GM19043 (cell line): ENCODE data around the gene MYD88.

ENCODE experiments used
- ATAC-seq: cut with Tn5 transposase; IDR thresholded peaks from one replicate; pipeline ENCODE4 v1.9.1; 2021; ENCODE audit warnings: low read depth; ENCODE audit not compliant: unreplicated experiment

The MYD88 gene

DNA sequence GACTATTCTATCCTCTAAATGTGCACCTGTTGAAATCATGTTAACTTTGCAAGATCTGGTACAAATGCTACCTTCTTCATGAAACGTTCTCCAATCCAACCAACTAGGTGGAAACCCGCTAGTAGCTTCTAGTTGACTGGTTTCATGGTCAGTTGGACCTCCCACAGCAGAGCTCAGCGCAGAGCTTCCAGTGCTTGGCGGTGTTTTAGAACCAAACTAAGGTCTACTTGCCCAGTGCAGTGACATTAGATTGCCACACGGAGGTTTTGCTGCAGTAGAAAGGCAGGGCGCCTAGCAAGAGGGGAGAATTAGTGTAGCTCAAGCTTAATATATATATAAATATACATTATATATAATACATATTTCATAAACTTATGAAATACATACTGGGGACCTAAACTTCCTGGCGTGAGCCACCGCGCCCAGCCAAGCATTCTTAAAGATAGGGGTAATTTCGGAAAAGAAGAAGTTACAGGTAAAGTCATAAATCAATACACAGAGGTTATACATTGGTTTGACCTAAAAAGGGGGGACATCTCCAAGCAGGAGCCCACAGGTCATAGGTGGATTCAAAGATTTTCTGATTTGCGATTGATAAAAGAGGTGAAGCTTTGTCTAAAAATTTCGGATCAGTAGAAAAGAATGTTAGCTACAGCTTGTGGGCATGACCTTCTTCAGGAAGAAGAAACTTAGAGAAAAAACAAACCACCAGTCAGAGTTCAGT lies 24.8 kb downstream of the MYD88 start:
- ATAC-seq: no peak

- ATAC-seq: no peak
Observed at GRCh38 chr3:38163841-38164642, 25.6 kb downstream of the MYD88 start.

- ATAC-seq: peak; percentile 15
Observed at GRCh38 chr3:38164643-38164951, 26.1 kb downstream of the MYD88 start.

- ATAC-seq: peak; percentile 88
Observed at GRCh38 chr3:38164952-38165721, 26.7 kb downstream of the MYD88 start, which contains the start of gene OXSR1. Gene OXSR1 (plus strand): TSS chr3:38165537. CDS start chr3:38165877, 340 bp downstream.

- ATAC-seq: no peak
Observed at GRCh38 chr3:38165722-38166387, 27.4 kb downstream of the MYD88 start.

- no peak for ATAC-seq
Observed at GRCh38 chr3:38167591-38167990, 29.1 kb downstream of the MYD88 start.

DNA sequence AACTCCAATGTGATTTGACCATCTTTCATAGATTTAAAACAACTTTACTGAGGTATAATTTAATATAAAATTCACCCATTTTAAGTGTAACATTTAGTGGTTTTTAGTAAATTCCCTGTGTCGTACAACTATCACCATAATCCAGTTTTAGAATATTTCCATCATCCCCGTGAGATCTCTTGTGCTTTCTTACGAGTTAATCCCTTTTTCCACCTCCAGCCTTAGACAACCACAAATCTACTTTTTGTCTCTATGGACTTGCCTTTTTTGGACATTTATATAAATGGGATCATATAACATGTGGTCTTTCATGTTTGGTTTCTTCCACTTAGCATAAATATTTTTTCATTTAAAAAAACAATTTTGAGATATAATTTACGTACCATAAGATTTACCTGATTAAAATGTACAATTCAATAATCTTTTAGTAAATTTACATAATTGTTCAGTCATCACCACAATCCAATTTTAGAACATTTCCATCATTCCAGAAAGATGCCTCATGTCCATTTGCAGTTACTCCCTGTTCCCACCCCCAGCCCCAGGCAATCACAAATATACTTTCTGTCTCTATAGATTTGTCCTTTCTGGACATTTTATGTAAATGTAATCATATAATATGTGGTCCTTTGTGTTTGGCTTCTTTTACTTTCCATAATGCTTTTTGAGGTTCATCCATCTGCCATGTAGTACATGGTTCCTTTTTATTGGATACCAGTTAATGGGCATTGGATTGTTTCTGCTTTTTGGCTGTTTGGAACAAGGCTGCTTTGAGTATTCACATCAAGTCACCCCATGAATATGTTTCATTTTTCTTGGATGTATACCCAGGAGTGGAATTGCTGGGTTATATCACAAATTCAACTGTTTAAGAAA lies 29.9 kb downstream of the MYD88 start:
- no peak for ATAC-seq

- ATAC-seq: no peak
Observed at GRCh38 chr3:38169027-38169317, 30.5 kb downstream of the MYD88 start.

DNA sequence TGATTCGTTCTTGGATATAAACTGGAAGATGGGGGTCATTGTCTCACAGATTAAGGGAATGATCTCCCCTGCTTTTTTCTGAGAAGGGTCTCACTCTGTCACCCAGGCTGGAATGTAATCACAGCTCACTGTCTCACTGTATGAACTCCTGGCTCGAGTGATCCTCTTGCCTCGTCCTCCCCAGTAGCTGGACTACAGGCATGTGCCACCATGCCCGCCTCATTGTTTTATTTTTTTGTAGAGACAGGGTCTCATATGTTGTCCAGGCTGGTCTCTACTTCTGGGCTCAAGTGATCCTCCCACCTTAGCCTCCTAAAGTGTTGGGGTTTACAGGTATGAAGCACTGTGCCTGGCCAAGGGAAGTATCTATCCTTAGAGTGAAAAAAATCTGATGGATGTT lies 32.3 kb downstream of the MYD88 start:
- ATAC-seq: no peak

GRCh38 chr3:38171622-38172021 lies 33.2 kb downstream of the MYD88 start:
- no peak for ATAC-seq

- ATAC-seq: no peak
Observed at GRCh38 chr3:38173834-38174418, 35.5 kb downstream of the MYD88 start.

DNA sequence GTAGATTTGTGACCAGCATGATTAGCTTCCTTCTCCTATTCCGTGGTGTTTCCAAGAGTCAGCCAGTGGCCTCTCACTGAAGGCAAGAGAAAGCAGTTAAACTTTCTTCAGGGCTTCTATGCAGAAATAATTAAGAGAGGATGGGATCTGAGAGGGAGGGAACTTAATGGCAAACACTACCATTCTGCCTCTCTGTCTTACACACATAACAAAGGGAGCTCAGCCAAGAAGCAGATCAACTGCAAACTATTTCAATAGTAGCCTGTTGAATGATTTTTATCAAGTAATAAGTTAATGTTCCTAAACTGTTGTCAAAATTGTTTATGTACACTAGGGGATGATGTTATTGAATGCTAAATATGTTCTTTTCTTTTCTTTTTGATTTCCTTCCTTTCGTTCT lies 38.7 kb downstream of the MYD88 start:
- no peak for ATAC-seq

DNA sequence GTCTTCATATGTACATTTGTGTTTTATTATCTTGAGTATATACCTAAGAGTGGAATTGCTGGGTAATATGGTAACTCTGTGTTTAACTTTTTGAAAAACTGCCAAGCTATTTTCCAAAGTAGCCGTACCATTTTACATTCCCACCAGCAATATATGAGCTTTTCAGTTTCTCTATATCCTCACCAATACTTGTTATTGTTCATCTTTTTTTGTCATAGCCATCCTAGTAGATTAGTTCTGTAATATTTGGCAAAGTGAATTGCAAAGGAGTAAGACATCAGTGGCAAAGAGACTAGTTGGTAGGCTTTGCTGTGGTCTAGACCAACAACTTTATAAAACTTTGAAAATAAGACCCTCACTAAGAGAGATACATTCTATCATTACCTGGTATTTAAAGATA lies 48.3 kb downstream of the MYD88 start:
- ATAC-seq: no peak

- ATAC-seq: no peak
Observed at GRCh38 chr3:38190481-38190881, 52.0 kb downstream of the MYD88 start.
